Measurements from ENCODE around the gene MYO18B.

- no peak for TF ChIP-seq EP300 (IDR thresholded peaks at IDR 0.05; ENCODE audit: borderline replicate concordance)
- no peak for TF ChIP-seq CEBPB (IDR thresholded peaks at IDR 0.05)
- TF ChIP-seq CREB1 (IDR thresholded peaks at IDR 0.05; ENCODE audit: low read depth) = no peak
- TF ChIP-seq, protein P1, sequence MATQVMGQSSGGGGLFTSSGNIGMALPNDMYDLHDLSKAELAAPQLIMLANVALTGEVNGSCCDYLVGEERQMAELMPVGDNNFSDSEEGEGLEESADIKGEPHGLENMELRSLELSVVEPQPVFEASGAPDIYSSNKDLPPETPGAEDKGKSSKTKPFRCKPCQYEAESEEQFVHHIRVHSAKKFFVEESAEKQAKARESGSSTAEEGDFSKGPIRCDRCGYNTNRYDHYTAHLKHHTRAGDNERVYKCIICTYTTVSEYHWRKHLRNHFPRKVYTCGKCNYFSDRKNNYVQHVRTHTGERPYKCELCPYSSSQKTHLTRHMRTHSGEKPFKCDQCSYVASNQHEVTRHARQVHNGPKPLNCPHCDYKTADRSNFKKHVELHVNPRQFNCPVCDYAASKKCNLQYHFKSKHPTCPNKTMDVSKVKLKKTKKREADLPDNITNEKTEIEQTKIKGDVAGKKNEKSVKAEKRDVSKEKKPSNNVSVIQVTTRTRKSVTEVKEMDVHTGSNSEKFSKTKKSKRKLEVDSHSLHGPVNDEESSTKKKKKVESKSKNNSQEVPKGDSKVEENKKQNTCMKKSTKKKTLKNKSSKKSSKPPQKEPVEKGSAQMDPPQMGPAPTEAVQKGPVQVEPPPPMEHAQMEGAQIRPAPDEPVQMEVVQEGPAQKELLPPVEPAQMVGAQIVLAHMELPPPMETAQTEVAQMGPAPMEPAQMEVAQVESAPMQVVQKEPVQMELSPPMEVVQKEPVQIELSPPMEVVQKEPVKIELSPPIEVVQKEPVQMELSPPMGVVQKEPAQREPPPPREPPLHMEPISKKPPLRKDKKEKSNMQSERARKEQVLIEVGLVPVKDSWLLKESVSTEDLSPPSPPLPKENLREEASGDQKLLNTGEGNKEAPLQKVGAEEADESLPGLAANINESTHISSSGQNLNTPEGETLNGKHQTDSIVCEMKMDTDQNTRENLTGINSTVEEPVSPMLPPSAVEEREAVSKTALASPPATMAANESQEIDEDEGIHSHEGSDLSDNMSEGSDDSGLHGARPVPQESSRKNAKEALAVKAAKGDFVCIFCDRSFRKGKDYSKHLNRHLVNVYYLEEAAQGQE (IDR thresholded peaks at IDR 0.05; ENCODE audit: low read depth) = no peak
- TF ChIP-seq NFIC (IDR thresholded peaks at IDR 0.05) = no peak
- no peak for TF ChIP-seq TAF1 (IDR thresholded peaks at IDR 0.05; ENCODE audit: low read depth)
- no peak for TF ChIP-seq RAD21 (IDR thresholded peaks at IDR 0.05; ENCODE audit: low read depth)
- TF ChIP-seq YY1 (IDR thresholded peaks at IDR 0.05; ENCODE audit: low read depth) = no peak
These were observed 32.2 kb upstream of the MYO18B start for GRCh38 chr22:25709758-25710157.
